NCI-H2171 treated with DMSO at 0.1 percent for 48 hours (cell line): ENCODE measurements around the gene NPAS3.

Experiments used
- DNase-seq: peaks from one replicate; lab custom pipeline; 2025; lab: John Stamatoyannopoulos, UW

NPAS3 gene

GRCh38 chr14:33377596-33378390 lies 439.1 kb downstream of the NPAS3 start:
- no peak for DNase-seq

- DNase-seq, result no peak
These were observed 443.0 kb downstream of the NPAS3 start for GRCh38 chr14:33381717-33382116.

- no peak for DNase-seq
These were observed 447.5 kb downstream of the NPAS3 start for GRCh38 chr14:33386140-33386539.

GRCh38 chr14:33386781-33387180 lies 448.1 kb downstream of the NPAS3 start:
- no peak for DNase-seq

GRCh38 chr14:33390335-33390734 lies 451.7 kb downstream of the NPAS3 start:
- DNase-seq, result no peak

- peak; percentile 70 for DNase-seq
These were observed 454.7 kb downstream of the NPAS3 start for GRCh38 chr14:33393231-33393894.

- peak; percentile 46 for DNase-seq
These were observed 455.3 kb downstream of the NPAS3 start for GRCh38 chr14:33393895-33394368.

GRCh38 chr14:33401311-33401710 lies 462.6 kb downstream of the NPAS3 start:
- DNase-seq, result peak; percentile 19

- no peak for DNase-seq
These were observed 463.9 kb downstream of the NPAS3 start for GRCh38 chr14:33402604-33403003.

GRCh38 chr14:33404054-33404453 lies 465.4 kb downstream of the NPAS3 start:
- DNase-seq, result no peak

GRCh38 chr14:33404964-33405574 lies 466.4 kb downstream of the NPAS3 start:
- DNase-seq, result no peak

- DNase-seq, result no peak
These were observed 468.1 kb downstream of the NPAS3 start for GRCh38 chr14:33406766-33407165.

- DNase-seq, result no peak
These were observed 469.6 kb downstream of the NPAS3 start for GRCh38 chr14:33408291-33408690.

- DNase-seq, result no peak
These were observed 473.8 kb downstream of the NPAS3 start for GRCh38 chr14:33412450-33412849.

GRCh38 chr14:33413381-33413780 lies 474.7 kb downstream of the NPAS3 start:
- no peak for DNase-seq

GRCh38 chr14:33414041-33414440 lies 475.4 kb downstream of the NPAS3 start:
- DNase-seq, result no peak

- peak; percentile 79 for DNase-seq
These were observed 481.5 kb downstream of the NPAS3 start for GRCh38 chr14:33420051-33420627.

GRCh38 chr14:33430414-33431035 lies 491.8 kb downstream of the NPAS3 start:
- DNase-seq, result no peak

- peak; percentile 47 for DNase-seq
These were observed 493.8 kb downstream of the NPAS3 start for GRCh38 chr14:33432407-33433023.

GRCh38 chr14:33433396-33433795 lies 494.7 kb downstream of the NPAS3 start:
- no peak for DNase-seq

GRCh38 chr14:33435911-33436689 lies 497.4 kb downstream of the NPAS3 start:
- no peak for DNase-seq
